Activated CD8-positive, alpha-beta memory T cell treated with anti-CD3 and anti-CD28 coated beads, Interleukin-2, amount 10 ng/mL, durations not matched to agents 7 days and 5 days (primary cell): ENCODE measurements around the gene XPNPEP2. TPM values are rescaled to one million over a fixed set of nuclear protein-coding genes. Genes with fewer than 3 reads are reported as not detected.
A peak's percentile ranks its signal among the peaks of the same experiment; 100 is the strongest.

Source experiments
- ATAC-seq: fragments of 150-1000 bp; cut with Tn5 transposase; one replicate; pipeline ENCODE4 v1.10.0; 2021; ENCODE audit warnings: moderate library complexity
- CTCF ChIA-PET: fragments of 350-600 bp; sonication (Branson Sonifier 250); formaldehyde crosslinking; loops from one replicate; lab custom pipeline; 2021; ENCODE audit warnings: antibody characterized with exemption; lab: Charles Lee
- DNase-seq: peaks from one replicate; pipeline ENCODE4 v3.0.0-alpha.2; 2020
- H3K27ac Mint-ChIP-seq: one replicate; pipeline ENCODE4 v1.8.0; 2021; ENCODE audit warnings: mild to moderate bottlenecking, mixed read lengths
- H3K27me3 Mint-ChIP-seq: one replicate; pipeline ENCODE4 v1.8.0; 2021; ENCODE audit warnings: mixed read lengths
- H3K36me3 Mint-ChIP-seq: one replicate; pipeline ENCODE4 v1.8.0; 2021; ENCODE audit warnings: mild to moderate bottlenecking, mixed read lengths
- H3K4me1 Mint-ChIP-seq: one replicate; pipeline ENCODE4 v1.8.0; 2021; ENCODE audit warnings: mixed read lengths
- H3K4me3 Mint-ChIP-seq: one replicate; pipeline ENCODE4 v1.8.0; 2021; ENCODE audit warnings: mild to moderate bottlenecking, moderate library complexity, mixed read lengths
- H3K9me3 Mint-ChIP-seq: one replicate; pipeline ENCODE4 v1.8.0; 2022; ENCODE audit warnings: low read depth, mixed read lengths
- total RNA-seq, 2 experiments: library from RNA; stranded (reverse); gene quantifications; one replicate each; pipeline ENCODE4 v1.2.3, GENCODE V29; 2021

The XPNPEP2 gene, protein sequence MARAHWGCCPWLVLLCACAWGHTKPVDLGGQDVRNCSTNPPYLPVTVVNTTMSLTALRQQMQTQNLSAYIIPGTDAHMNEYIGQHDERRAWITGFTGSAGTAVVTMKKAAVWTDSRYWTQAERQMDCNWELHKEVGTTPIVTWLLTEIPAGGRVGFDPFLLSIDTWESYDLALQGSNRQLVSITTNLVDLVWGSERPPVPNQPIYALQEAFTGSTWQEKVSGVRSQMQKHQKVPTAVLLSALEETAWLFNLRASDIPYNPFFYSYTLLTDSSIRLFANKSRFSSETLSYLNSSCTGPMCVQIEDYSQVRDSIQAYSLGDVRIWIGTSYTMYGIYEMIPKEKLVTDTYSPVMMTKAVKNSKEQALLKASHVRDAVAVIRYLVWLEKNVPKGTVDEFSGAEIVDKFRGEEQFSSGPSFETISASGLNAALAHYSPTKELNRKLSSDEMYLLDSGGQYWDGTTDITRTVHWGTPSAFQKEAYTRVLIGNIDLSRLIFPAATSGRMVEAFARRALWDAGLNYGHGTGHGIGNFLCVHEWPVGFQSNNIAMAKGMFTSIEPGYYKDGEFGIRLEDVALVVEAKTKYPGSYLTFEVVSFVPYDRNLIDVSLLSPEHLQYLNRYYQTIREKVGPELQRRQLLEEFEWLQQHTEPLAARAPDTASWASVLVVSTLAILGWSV
- 1 to 10 TPM; 1.0 to 1.2 TPM for total RNA-seq

DNA sequence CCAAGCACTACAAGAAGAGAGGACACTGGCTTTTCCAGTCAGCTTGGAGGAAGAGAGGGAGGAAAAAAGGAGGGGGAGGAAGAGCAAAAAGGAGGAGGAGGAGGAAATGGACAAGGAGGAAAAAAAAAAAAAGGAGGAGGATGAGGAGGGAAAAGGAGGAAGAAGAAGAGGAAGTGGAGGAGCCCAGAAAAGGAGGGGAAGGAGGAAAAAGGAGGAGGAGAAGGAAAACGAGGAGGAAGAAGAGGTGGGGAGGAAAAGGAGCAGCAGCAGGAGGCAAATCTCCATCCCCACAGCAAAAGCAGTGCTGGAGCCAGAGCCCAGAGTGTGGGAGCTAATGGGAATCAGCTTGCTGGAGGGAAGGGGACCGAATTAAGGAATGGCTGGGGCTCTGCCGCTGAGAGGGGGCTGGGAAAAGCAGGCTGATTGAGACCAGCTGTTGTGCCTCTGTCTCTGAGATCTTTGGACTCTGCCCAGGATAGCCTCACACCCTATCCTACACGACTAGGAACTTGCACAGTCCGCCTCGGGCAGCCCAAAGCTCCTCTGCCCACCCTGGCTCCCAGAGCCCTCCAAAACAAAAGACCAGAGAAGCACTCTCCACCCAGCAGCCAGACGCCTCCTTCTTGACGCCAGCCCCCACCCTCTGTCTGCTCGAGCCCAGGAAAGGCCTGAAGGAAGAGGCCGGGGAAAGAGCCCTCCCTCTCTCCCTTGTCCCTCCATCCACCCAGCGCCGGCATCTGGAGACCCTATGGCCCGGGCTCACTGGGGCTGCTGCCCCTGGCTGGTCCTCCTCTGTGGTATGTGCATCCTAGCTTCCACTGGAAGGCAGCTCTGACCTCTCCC lies at the start of gene XPNPEP2:
TSS of gene XPNPEP2 (plus strand) at position 514 of the 843 bp plus-strand sequence. CDS start at position 749, 235 bp downstream.
- H3K27ac Mint-ChIP-seq, result peak within 1 kb of the TSS; percentile 33
- CTCF ChIA-PET, result interaction anchor here (1.3 to 1.7 kb wide), 3 partner anchors 12 to 101 kb away, joined by 3 to 6 read pairs (median 4); partner anchors contain the start of gene APLN
- H3K9me3 Mint-ChIP-seq, result no peaks in the 10 kb centered on the region
- ATAC-seq (no peak), DNase-seq (no peak)
- no peaks in the 10 kb centered on the region for H3K27me3 Mint-ChIP-seq
- peaks cover 38% of the 10 kb centered on the region for H3K4me1 Mint-ChIP-seq
- H3K36me3 Mint-ChIP-seq, result no peaks in the 10 kb centered on the region
- H3K4me3 Mint-ChIP-seq, result no peak within 1 kb of the TSS

DNA sequence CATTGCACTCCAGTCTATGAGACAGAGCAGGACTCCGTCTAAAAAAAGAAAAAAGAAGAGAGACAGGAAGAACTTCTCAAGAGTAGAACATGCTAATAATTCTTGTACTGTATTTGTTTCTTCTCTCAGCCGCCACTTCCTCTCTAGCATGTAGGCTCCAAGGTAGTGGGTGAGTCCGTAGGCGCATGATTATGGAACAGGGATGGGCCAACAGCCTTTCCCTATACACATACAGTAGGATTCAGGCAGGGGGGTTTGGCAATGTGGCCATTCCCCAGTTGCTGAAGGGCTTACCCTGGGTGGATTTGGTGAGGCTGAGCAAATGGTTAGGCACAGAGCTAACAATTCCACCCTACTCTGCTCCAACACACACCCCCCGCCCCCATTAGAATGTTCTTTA lies 49.0 kb upstream of the XPNPEP2 start:
- ATAC-seq, result no peak
- Mint-ChIP-seq H3K4me3 (no peak overlapping the region), H3K36me3 (no peaks in the 10 kb centered on the region), H3K9me3 (no peaks in the 10 kb centered on the region), H3K27ac (no peak overlapping the region), H3K27me3 (no peaks in the 10 kb centered on the region), H3K4me1 (no peaks in the 10 kb centered on the region)
- DNase-seq, result no peak
- CTCF ChIA-PET, result interaction anchor here (0.7 kb wide), 1 partner anchor 336 kb away, joined by 3 read pairs; no protein-coding TSS in a partner anchor

DNA sequence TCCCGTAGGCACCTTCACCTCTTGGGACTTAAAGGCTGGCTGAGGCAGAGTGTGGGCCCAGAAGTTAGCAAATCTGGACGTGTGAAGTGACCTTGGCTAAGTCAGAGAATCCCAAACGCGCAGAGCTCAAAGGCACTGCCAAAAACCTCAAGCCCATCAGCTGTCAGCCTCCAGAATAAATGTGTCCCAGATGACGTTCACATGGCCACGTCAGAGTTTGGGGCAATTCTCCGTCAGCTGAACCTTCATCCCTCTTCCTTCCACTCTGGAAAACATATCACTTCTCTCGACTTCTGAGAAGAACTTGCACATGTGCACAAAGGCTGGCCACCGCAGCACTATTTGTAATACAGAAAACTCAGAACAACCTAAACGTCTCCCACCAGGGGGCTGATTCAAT lies 48.3 kb upstream of the XPNPEP2 start:
- no peak for DNase-seq
- Mint-ChIP-seq H3K27me3 (no peaks in the 10 kb centered on the region), H3K9me3 (no peaks in the 10 kb centered on the region), H3K36me3 (no peaks in the 10 kb centered on the region), H3K4me3 (no peak overlapping the region), H3K27ac (no peak overlapping the region), H3K4me1 (no peaks in the 10 kb centered on the region)
- CTCF ChIA-PET, result interaction anchor here (0.7 kb wide), 1 partner anchor 335 kb away, joined by 3 read pairs; no protein-coding TSS in a partner anchor
- ATAC-seq, result no peak

DNA sequence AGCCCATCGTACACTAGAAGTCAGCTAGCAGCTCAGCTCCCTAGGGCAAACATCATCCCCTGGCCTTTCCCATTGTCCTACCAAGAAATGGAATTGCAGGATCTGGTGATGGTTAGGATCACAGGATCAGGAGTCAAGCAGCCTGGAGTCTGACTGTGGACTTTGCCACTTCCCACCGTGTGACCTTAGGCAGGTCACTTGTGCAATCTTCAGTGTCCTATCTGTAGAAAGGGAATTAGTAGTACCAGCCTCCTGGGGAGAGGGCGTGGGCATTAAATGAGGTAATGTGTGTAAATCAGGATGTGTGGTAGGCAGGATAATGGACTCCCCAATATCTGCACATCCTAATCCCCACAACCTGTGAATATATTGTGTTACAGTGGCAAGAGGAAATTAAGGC lies 45.4 kb upstream of the XPNPEP2 start:
- no peak overlapping the region for H3K4me3 Mint-ChIP-seq
- H3K9me3 Mint-ChIP-seq, result no peaks in the 10 kb centered on the region
- H3K36me3 Mint-ChIP-seq, result no peaks in the 10 kb centered on the region
- CTCF ChIA-PET, result no interaction called here
- ATAC-seq (no peak), DNase-seq (no peak)
- H3K27me3 Mint-ChIP-seq, result peaks cover 7% of the 10 kb centered on the region
- H3K27ac Mint-ChIP-seq, result no peak overlapping the region
- no peaks in the 10 kb centered on the region for H3K4me1 Mint-ChIP-seq

DNA sequence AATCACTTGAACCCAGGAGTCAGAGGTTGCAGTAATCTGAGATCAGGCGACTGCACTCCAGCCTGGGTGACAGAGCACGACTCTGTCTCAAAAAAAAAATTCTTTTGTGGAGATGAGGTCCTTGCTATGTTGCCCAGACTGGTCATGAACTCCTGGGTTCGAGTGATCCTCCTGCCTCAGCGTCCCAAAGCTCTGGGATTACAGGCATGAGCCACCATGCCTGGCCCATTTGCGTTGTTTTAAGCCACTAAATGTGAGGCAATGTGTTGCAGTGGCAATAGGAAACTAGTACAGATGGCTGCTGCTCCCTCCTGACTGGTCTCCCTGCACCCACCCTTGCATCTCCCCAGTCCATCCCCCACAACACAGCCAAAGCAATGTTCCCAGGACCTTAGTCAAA lies 44.0 kb upstream of the XPNPEP2 start:
- Mint-ChIP-seq H3K9me3 (no peaks in the 10 kb centered on the region), H3K27ac (no peak overlapping the region), H3K27me3 (peaks cover 7% of the 10 kb centered on the region), H3K36me3 (no peaks in the 10 kb centered on the region), H3K4me3 (no peak overlapping the region), H3K4me1 (no peaks in the 10 kb centered on the region)
- CTCF ChIA-PET, result interaction anchor here (1.1 to 1.5 kb wide), 2 partner anchors 61 to 486 kb away, joined by 3 to 4 read pairs; no protein-coding TSS in a partner anchor
- DNase-seq, result no peak
- ATAC-seq, result no peak

DNA sequence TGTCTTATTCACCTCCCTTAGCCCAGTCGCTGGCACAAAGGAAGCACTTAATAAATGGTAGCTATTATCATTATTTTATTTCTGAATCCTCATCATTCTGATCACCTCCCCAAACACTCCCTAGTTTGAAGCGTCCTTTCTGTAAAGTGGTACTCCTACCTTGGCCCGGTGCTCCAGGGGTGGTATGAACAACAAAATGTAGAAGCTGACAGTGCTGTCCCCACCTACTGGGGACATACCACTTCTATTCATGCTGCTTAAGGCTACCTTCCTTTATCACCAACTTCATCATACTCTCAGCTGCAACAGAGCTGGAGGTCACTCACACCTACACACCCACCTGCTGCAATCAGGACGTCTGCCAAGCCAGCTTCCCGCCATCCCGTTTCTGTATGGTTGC lies 43.2 kb upstream of the XPNPEP2 start:
- Mint-ChIP-seq H3K27me3 (peaks cover 7% of the 10 kb centered on the region), H3K36me3 (no peaks in the 10 kb centered on the region), H3K4me3 (no peak overlapping the region), H3K27ac (no peak overlapping the region), H3K9me3 (no peaks in the 10 kb centered on the region), H3K4me1 (no peaks in the 10 kb centered on the region)
- CTCF ChIA-PET, result interaction anchor here (1.1 to 1.5 kb wide), 2 partner anchors 60 to 485 kb away, joined by 3 to 4 read pairs; no protein-coding TSS in a partner anchor
- no peak for DNase-seq
- no peak for ATAC-seq

DNA sequence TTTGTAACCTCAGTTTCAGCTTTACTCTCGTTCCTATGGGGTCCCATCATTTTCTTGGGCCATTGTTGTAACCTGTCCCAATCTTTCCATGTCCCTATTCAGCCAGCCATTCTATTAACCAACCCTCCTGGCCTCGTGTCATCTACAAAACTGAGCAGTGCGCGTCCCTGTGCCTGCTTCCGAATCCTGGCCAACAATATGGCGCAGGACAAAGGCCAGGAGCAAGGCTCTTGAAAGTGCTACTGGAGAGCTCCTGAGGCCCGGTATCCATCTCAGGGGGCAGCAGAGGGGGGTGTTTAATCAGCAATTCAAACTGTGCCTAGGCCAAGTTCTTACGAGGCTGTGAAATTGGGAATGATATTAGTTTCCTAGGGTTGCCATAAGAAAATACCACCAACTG lies 42.8 kb upstream of the XPNPEP2 start:
- H3K27ac Mint-ChIP-seq, result no peak overlapping the region
- ATAC-seq, result no peak
- no peaks in the 10 kb centered on the region for H3K9me3 Mint-ChIP-seq
- peaks cover 7% of the 10 kb centered on the region for H3K27me3 Mint-ChIP-seq
- no peak for DNase-seq
- H3K36me3 Mint-ChIP-seq, result no peaks in the 10 kb centered on the region
- H3K4me1 Mint-ChIP-seq, result no peaks in the 10 kb centered on the region
- no peak overlapping the region for H3K4me3 Mint-ChIP-seq
- CTCF ChIA-PET, result interaction anchor here (1.1 to 1.5 kb wide), 2 partner anchors 60 to 485 kb away, joined by 3 to 4 read pairs; no protein-coding TSS in a partner anchor

DNA sequence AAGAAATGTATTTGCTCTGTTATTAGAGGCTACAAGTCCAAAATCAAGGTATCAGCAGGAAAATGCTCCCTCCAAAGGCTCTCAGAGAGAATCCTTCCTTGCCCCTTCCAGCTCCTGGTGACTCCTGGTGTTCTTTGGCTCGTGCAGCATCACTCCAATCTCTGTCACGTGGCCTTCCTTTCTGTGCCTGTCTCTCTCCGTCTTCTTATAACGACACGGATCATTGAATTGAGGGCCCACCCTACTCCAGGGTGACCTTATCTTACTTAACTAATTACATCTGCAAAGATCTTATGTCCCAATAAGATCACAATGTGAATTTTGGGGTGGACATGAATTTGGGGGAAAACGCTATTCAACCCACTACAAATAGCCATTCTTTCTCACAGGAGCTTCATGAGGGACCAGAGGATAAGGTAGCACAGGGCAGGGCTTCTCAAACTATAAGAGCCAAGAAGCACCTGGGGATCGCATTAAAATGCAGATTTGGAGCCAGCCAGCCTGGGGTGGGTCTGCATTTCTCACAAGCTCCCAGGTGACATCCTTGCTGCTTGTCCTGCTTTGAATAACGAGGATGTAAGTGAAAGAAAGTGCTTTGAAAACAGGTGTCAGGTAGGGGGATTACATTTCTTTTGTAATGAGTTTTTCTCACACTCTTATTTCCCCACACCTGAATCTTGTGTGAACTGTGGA lies 42.2 kb upstream of the XPNPEP2 start:
- ATAC-seq (no peak), DNase-seq (no peak)
- Mint-ChIP-seq H3K27me3 (peaks cover 7% of the 10 kb centered on the region), H3K4me1 (no peaks in the 10 kb centered on the region), H3K36me3 (no peaks in the 10 kb centered on the region), H3K4me3 (no peak overlapping the region), H3K9me3 (no peaks in the 10 kb centered on the region), H3K27ac (no peak overlapping the region)
- CTCF ChIA-PET, result no interaction called here

DNA sequence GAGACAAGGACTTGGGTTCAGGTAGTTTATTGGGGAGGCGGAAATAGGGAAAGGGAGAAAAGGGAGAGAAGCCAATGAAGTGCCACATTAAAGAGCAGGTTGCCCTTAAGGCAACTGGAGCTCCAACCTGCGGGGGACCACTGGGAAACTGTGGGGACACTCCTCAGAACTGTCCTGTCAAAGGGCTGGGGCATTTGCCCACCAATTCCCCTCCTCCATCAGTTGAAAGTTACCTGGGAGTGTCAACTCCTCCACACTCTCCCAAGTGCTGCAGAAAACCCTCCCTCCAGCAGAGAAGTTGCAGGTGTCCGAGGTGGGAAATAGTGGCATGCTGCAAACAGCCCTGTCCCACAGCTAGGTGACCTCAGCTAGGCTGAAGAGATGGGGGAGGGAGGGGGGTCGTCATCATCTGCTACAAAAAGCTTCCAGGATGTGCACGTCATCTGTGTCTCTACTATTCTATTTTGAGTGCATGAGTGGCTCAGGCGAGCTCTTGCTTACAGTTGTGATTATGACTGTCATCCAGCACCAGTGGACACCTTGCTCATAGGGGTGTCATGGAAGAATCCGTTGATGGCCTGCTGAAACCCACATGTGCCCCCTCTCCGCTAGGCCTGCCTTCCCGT lies 41.5 kb upstream of the XPNPEP2 start:
- ATAC-seq, result no peak
- H3K4me3 Mint-ChIP-seq, result no peak overlapping the region
- H3K9me3 Mint-ChIP-seq, result no peaks in the 10 kb centered on the region
- H3K27ac Mint-ChIP-seq, result no peak overlapping the region
- H3K27me3 Mint-ChIP-seq, result peaks cover 7% of the 10 kb centered on the region
- no peaks in the 10 kb centered on the region for H3K36me3 Mint-ChIP-seq
- CTCF ChIA-PET, result no interaction called here
- DNase-seq, result no peak
- no peaks in the 10 kb centered on the region for H3K4me1 Mint-ChIP-seq

DNA sequence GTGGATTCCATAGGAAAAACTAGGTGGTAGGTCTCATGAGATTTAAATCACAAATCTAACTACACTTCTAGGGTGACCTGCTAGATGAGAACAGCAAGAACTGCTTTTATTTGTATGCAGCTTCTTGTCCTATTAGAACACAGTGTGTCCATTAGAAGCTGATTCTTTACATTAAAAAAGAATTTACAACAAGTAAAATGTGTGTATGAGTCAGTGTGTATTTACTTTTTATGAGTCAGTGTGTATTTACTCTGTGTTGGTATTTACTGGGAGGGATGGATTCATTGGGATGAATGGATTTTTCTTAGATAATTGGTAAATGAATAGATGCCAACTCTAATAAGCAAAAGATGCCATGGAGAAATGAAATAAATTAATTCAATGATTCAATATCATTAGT lies 40.6 kb upstream of the XPNPEP2 start:
- H3K27me3 Mint-ChIP-seq, result peaks cover 7% of the 10 kb centered on the region
- no peaks in the 10 kb centered on the region for H3K36me3 Mint-ChIP-seq
- no peak for DNase-seq
- no peak overlapping the region for H3K4me3 Mint-ChIP-seq
- H3K9me3 Mint-ChIP-seq, result no peaks in the 10 kb centered on the region
- no peak overlapping the region for H3K27ac Mint-ChIP-seq
- ATAC-seq, result no peak
- no peaks in the 10 kb centered on the region for H3K4me1 Mint-ChIP-seq
- CTCF ChIA-PET, result no interaction called here

DNA sequence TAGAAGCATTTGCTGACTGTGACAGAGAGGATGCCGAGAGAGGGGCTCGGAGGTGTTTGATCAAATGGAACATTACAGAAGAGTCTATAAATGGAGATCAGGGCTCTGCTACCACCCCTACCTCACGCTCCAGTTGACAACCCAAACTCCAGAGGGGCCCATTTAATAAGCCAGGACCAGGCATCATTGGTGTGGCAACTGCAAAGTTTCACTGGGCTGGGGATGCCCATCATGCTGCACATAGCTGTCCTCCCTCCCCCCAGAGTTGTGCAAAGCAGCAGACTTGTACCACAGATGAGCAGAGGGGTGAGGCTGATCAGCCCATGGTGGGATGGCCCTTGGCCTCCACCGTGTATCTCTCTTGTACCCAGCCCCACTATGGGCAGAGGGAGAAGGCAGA lies 38.2 kb upstream of the XPNPEP2 start:
- DNase-seq, result no peak
- Mint-ChIP-seq H3K4me3 (no peak overlapping the region), H3K36me3 (no peaks in the 10 kb centered on the region), H3K27me3 (peaks cover 7% of the 10 kb centered on the region), H3K27ac (no peak overlapping the region), H3K9me3 (no peaks in the 10 kb centered on the region), H3K4me1 (no peaks in the 10 kb centered on the region)
- CTCF ChIA-PET, result interaction anchor here (0.9 to 1.2 kb wide), 2 partner anchors 21 to 63 kb away, joined by 3 to 4 read pairs; no protein-coding TSS in a partner anchor
- ATAC-seq, result no peak

DNA sequence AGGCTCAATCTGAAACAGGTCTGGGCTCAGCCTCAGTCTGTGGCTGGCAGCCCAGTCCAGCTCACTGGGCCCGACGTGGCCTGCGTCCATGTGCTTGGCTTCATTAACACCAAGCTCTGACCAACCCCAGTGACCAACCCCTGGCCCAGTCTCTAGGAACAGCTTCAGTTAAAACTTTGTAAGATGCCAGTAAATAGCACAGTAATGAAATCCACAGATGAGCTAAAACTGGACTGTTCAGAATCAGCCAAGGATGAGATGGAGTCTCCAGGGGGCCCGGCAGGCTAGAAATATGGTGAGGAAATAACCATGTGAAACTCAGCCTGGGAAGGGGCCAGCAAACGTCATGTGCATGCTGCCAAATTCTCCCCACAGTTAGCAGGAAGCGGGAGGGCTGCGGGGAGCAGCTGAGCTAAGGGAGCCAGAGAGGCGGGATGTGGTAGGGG lies 37.1 kb upstream of the XPNPEP2 start:
- ATAC-seq (no peak), DNase-seq (no peak)
- Mint-ChIP-seq H3K4me1 (no peaks in the 10 kb centered on the region), H3K27ac (no peak overlapping the region), H3K36me3 (no peaks in the 10 kb centered on the region), H3K4me3 (no peak overlapping the region), H3K9me3 (no peaks in the 10 kb centered on the region), H3K27me3 (peaks cover 4% of the 10 kb centered on the region)
- CTCF ChIA-PET, result no interaction called here
